GM18519 (cell line): ENCODE measurements around the gene IGF2BP2.

ENCODE experiments used
- ATAC-seq: cut with Tn5 transposase; IDR thresholded peaks from one replicate; pipeline ENCODE4 v1.9.1; 2021; ENCODE audit warnings: mild to moderate bottlenecking, moderate library complexity; ENCODE audit not compliant: unreplicated experiment, low FRiP score

Gene IGF2BP2

GRCh38 chr3:185739264-185739701, 85.6 kb downstream of the IGF2BP2 start:
- no peak for ATAC-seq

DNA sequence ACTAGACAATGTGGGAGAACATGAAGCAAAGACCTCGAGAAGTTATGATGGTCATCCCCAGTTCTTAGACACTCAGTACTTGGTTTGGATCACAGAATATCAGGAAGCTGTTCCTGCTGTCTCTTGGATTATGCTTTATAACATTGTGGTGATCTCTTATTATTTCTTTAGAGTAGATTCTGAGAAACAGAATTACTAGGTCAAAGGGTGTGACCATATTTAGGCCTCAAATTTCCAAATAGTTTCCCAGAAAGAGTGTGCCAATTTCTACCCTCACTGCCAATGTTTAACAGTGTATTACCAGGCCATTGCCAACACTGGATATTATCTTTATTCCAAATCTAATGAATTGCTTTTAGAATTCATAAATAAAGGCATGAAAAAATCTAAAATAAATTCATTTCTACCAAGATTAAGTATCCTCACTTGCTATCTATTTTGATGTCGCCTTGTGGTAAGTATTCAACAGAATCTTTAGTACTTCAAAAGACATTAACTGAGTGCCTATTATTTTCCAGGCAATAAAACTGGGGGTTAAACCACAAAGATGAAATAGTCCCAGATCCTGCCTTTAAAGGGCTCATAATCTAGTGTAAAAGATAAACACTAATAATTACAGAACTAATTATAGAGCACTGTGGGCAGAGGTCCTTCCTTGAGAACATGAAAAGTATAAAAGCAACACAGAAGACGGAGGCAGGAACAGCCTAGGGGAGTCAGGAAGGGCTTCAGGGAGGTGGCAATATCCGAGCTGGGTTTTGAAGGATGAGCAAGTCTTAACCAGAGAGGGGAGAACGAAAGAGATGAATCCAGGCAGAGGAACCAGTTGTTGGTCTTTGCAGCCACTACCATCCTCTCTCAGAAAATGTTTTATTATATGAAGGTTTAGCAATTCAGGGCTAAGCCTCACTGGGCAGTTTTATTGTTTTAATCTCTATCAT, 86.8 kb downstream of the IGF2BP2 start:
- no peak for ATAC-seq

GRCh38 chr3:185737020-185737419, 87.8 kb downstream of the IGF2BP2 start:
- ATAC-seq = no peak

DNA sequence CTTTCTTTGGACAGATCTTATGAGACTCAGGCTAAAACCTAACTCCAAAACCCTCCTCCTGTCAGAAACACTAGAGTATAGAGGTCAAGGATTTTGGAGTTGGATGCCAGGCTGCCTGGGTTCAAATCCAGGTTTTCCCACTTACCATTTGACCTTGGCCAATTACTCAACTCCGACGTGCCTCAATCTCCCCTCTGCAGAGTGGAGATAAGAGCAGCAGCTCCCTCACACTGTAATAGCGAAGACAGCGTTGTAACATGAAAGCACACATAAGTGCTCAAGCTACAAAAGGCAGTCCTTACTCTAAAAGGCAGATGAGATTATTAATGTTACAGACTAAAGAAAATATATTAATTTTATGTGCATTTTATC, 90.1 kb downstream of the IGF2BP2 start:
- no peak for ATAC-seq

- ATAC-seq = no peak
Measured at GRCh38 chr3:185733980-185734724, 90.7 kb downstream of the IGF2BP2 start.

DNA sequence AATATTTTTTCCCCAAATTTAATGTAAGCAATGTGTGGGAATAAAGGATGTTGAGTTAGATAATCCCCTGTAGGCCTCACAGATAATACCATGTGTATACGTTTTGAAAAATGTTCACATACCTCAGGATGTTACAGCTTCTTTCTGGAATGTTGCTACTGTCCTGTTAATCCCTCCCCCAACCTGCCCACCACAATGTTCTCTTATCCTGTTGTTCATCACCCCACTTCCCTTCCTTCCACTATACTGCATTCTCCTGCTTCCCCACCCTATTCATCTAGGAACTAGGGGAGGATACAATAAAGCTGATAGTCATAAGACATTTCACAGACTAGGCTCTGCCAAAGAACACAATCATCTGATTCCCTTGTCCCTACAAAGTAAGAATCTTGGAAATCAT, 92.1 kb downstream of the IGF2BP2 start:
- ATAC-seq = no peak

DNA sequence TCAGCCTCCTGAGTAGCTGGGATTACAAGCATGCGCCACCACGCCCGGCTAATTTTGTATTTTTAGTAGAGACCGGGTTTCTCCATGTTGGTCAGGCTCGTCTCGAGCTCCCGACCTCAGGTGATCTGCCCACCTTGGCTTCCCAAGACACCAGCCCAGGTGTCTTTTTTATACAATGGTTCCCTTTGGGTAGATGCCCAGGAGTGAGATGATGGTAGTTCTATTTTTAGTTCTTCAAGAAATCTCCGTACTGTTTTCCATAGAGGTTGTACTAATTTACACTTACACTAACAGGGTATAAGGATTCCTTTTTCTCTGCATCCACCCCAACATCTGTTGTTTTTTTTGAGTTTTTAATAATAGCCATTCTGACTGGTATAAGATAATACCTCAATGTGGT, 94.3 kb downstream of the IGF2BP2 start:
- no peak for ATAC-seq

DNA sequence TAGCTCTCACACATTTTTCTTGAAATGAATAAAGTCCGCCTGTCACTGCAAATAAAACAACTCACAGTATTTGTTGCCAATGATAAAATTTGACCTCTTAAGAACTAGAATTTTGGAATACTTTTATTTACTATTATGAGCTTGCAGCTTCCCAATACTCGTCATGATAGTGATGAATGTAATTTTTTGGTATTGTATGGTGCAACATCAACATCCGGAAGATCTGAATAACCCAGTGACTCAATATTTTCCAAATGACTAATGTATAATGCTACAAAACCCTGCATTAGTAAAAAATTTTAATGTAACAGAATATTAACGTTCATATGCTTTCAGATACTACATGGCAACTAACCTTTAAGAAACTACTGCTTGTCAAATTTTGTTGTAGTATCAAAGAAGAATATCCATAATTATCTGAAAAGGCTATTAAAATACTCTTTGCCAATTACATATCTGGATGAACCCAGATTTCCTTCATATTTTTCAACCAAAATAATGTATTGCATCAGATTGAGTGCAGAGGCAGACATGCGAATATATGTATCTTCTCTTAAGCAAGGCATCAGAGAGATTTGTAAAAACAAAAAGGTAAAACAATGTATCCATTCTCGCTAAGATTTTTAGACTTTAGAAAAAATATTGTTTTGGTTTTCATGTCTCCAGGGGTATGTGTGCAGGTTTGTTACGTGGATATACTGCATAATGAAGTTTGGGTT, 95.3 kb downstream of the IGF2BP2 start:
- ATAC-seq = no peak

- ATAC-seq = no peak
Measured at GRCh38 chr3:185728630-185729336, 96.1 kb downstream of the IGF2BP2 start.

GRCh38 chr3:185727873-185728272, 97.0 kb downstream of the IGF2BP2 start:
- ATAC-seq = no peak

DNA sequence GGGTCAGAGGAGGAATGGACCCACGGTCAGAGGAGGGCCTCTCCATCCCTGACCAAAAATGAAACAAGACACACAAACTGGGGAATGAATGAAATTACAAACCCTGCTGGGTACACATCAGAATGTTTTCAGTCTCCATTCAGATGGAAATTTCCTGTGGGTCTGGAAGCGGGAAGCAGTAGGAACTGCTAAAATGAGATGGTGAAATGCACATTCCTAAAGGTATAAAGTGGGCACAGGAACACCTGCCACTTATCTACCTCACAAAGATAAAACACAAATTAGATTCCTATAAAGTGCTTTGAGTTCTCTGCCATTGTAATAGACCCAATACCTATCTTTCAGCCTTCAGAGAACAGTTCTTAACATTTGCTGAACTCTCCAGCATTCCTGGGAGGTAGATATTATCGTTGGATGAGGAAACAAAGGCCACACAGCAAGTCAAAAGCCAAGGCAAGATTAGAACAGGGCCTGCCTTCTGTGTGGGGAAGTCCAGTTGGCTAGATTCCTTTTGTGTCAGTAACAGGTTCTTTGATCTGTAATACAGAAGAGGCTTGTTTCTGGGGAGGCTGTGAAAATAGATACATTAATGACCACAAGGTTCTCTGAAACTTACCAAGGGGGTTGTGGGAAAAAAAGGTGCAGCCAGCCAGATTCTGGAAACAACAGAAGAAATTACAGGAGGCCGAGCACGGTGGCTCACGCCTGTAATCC, 98.4 kb downstream of the IGF2BP2 start:
- ATAC-seq = no peak

GRCh38 chr3:185724761-185725160, 100.1 kb downstream of the IGF2BP2 start:
- ATAC-seq = no peak

DNA sequence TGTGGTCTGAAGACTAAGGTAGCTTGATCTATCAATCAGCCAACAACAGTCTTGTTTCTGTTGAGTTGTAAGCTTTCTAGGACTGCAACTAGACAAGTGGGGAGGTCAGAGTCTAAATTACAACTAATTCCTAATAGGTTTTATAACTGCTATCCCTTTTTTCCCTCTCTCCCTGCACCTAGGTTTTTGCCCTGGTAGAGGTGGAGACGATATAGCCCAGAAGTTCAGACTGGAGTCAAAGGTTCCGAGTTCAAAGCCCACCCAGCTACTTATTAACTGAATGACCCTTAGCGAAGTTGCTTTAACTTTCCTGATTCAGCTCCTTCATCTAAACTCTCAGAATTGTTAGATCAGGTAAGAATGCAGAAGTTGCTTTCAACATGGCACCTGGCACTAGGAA, 100.6 kb downstream of the IGF2BP2 start:
- no peak for ATAC-seq

DNA sequence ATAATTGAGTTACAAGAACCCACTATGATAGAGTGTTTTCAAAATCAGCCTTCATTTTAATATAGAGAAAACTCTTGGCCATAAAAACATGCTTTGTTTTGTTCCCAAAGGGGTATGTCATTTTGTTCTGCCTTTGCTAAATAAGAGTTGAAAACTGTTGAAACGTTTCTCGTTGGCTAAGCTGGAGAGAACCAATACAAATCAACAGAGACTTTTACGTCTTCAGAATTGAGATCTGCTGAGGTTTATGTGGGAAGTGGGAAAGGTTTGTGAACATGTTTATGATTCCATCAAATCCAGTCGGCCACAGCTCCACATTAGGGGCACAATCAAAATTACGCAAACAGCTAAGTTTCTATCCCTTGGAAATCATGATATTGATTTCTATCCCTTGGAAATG, 102.0 kb downstream of the IGF2BP2 start:
- ATAC-seq = no peak

DNA sequence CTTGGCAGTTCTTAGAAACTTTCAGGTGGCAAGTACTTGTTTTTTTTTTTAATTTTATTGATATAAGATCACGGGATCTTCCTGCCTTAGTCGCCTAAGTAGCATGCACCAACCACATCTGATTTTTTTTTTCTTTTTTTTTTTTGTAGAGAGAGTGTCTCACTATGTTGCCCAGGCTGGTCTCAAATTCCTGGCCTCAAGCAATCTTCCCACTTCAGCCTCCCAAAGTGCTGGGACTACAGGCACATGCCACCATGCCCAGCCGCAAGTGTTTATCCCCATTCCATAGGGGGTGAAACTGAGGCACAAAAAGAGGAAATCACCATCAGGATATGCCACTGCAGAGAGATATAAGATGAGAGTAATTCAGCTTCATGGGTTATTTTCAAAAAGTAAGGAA, 102.9 kb downstream of the IGF2BP2 start:
- no peak for ATAC-seq

DNA sequence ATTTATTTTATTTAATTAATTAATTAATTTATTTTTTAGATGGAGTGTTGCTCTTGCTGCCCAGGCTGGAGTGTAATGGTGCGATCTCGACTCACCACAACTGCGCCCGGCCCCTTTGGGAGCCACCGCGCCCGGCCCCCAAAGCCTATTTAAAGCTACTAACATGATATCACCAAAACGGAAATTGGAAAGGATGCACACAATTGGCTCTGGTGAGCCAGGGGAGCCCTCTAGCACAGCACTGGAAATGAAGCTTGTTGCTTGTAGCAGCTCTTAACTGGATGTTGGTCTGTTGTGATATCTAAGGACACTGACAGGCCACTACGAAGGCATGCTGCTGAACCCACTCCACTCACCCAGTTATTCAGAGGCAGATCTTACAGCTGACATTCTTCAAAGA, 104.5 kb downstream of the IGF2BP2 start:
- ATAC-seq = no peak

DNA sequence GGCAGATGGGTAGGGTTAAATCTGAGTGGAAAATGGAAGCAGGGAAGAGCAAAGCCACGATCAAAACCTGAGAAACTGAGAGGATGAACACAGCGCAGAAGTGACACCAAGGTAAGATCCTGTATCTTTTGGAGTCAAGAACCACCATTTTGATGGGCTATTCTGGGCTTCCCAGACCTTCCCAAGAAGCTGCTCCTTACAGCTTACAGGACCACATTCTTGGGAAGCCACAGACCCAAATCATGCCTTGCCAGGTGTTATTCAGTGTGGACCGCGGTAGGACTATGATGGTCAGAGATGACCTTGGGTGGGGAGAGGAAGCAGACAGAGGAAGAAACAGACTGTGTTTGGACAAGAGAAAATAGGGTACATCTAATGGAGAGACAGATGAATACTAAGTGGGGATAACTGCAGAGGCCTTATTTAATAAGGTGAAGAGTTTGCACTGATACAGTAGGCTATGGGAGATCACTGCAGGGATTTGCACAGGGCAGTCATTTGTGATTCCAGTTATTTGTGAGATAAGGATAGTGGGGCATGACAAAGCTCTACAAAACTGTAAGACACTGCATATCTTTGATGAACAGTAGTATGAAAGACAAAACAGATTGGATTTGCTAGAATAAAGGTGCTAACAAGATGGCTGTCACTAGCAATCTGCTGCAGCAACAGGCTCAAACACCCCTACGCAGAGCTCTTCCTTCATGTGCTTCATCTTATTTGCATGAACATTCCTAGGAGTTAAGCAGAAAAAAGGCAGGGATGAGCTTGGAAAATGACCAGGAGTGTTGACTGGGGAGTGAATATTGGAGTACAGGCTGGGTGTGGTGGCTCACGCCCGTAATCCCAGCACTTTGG, 105.9 kb downstream of the IGF2BP2 start:
- ATAC-seq = no peak

- ATAC-seq = no peak
Measured at GRCh38 chr3:185717627-185718402, 107.0 kb downstream of the IGF2BP2 start.
